Neural crest cell (in vitro differentiated cells): ENCODE results near the gene ZNF365. TPM values are rescaled to one million over a fixed set of nuclear protein-coding genes. Genes with fewer than 3 reads are reported as not detected.

Experiments
- DNase-seq: peaks from one replicate; pipeline ENCODE4 v3.0.0; 2021; ENCODE audit warnings: low read depth, mixed read lengths, low spot score
- H3K27ac Mint-ChIP-seq: one replicate; pipeline ENCODE4 v1.8.0; 2021; ENCODE audit warnings: mild to moderate bottlenecking, mixed read lengths; ENCODE audit not compliant: unreplicated experiment
- H3K27me3 Mint-ChIP-seq: 2 replicates; pipeline ENCODE4 v1.8.0; 2021; ENCODE audit warnings: low read depth, mild to moderate bottlenecking, mixed read lengths
- H3K36me3 Mint-ChIP-seq: 2 replicates; pipeline ENCODE4 v1.8.0; 2021; ENCODE audit warnings: low read depth, mild to moderate bottlenecking, mixed read lengths
- H3K4me1 Mint-ChIP-seq: 2 replicates; pipeline ENCODE4 v1.8.0; 2021; ENCODE audit warnings: mixed read lengths
- H3K4me3 Mint-ChIP-seq: one replicate; pipeline ENCODE4 v1.8.0; 2021; ENCODE audit warnings: mild to moderate bottlenecking, mixed read lengths
- H3K9me3 Mint-ChIP-seq: 2 replicates; pipeline ENCODE4 v1.8.0; 2021; ENCODE audit warnings: mixed read lengths
- total RNA-seq: library from RNA; stranded (reverse); gene quantifications from 2 replicates; pipeline ENCODE4 v1.2.1, GENCODE V29; 2021
- TF ChIP-seq, protein P1 (sequence below): fragments of 200-600 bp; sonication (generic); conservative IDR thresholded peaks from 2 replicates; pipeline ENCODE4 v1.5.0; 2021; ENCODE audit warnings: antibody characterized with exemption, mild to moderate bottlenecking

Gene ZNF365
- total RNA-seq, 1 donor from 2014 or later, result 1.0 TPM

- H3K9me3 Mint-ChIP-seq, result peaks cover 14% of the 10 kb centered on the region
- no peak overlapping the region for H3K4me3 Mint-ChIP-seq
- no peaks in the 10 kb centered on the region for H3K4me1 Mint-ChIP-seq
- DNase-seq, result no peak
- TF ChIP-seq, protein P1, sequence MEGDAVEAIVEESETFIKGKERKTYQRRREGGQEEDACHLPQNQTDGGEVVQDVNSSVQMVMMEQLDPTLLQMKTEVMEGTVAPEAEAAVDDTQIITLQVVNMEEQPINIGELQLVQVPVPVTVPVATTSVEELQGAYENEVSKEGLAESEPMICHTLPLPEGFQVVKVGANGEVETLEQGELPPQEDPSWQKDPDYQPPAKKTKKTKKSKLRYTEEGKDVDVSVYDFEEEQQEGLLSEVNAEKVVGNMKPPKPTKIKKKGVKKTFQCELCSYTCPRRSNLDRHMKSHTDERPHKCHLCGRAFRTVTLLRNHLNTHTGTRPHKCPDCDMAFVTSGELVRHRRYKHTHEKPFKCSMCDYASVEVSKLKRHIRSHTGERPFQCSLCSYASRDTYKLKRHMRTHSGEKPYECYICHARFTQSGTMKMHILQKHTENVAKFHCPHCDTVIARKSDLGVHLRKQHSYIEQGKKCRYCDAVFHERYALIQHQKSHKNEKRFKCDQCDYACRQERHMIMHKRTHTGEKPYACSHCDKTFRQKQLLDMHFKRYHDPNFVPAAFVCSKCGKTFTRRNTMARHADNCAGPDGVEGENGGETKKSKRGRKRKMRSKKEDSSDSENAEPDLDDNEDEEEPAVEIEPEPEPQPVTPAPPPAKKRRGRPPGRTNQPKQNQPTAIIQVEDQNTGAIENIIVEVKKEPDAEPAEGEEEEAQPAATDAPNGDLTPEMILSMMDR, result no peak
- peaks cover 6% of the 10 kb centered on the region for H3K27me3 Mint-ChIP-seq
- H3K27ac Mint-ChIP-seq, result no peak overlapping the region
- H3K36me3 Mint-ChIP-seq, result peaks cover 4% of the 10 kb centered on the region
Observed at GRCh38 chr10:62413048-62413447, 38.9 kb downstream of the ZNF365 start.

DNA sequence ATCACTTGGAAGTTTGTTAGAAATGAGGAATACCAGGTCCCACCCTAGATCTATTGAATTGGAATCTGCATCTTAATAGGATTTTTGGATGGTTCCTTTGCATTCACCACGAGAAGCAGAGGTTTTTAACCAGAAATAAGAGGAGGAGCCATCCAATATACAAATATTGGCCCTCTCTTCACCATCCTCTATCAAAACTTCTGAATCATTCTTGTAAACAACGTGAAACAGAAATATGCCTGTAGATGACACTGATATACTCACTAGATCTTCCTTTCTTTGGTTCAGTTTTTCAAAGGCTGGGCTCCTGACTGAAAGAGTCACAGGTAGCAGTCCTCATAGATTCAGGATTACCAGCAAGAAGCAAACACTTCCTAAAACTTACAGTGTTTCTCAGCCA, 39.5 kb downstream of the ZNF365 start:
- Mint-ChIP-seq H3K4me3 (no peak overlapping the region), H3K27ac (no peak overlapping the region), H3K4me1 (no peaks in the 10 kb centered on the region), H3K9me3 (peaks cover 12% of the 10 kb centered on the region), H3K36me3 (peaks cover 2% of the 10 kb centered on the region), H3K27me3 (peaks cover 6% of the 10 kb centered on the region)
- TF ChIP-seq, protein P1, result no peak
- no peak for DNase-seq

DNA sequence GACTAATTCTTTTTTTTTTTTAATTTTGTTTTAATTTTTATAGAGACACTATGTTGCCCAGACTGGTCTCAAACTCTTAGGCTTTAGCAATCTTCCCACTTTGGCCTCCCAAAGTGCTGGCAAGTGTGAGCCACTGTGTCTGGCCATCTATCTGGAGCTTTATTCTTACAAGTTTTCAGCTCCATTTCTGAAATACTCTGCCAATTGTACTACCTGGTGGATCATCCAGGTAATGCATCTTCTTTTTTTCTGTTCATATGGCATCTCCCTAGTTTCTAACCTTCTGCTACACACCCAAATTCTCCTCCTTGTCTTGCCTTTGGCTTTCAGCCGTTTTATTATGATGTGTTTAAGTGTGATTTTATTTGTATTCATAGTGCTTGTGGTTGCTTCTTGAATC, 40.2 kb downstream of the ZNF365 start:
- TF ChIP-seq, protein P1, result peak; percentile 37
- Mint-ChIP-seq H3K4me3 (no peak overlapping the region), H3K27me3 (peaks cover 6% of the 10 kb centered on the region), H3K27ac (no peak overlapping the region), H3K4me1 (no peaks in the 10 kb centered on the region), H3K36me3 (peaks cover 2% of the 10 kb centered on the region), H3K9me3 (peaks cover 12% of the 10 kb centered on the region)
- no peak for DNase-seq

GRCh38 chr10:62422068-62422590, 48.0 kb downstream of the ZNF365 start:
- no peak overlapping the region for H3K4me3 Mint-ChIP-seq
- no peak overlapping the region for H3K27ac Mint-ChIP-seq
- H3K9me3 Mint-ChIP-seq, result no peaks in the 10 kb centered on the region
- TF ChIP-seq, protein P1, result no peak
- H3K36me3 Mint-ChIP-seq, result no peaks in the 10 kb centered on the region
- no peaks in the 10 kb centered on the region for H3K4me1 Mint-ChIP-seq
- no peaks in the 10 kb centered on the region for H3K27me3 Mint-ChIP-seq
- DNase-seq, result no peak

GRCh38 chr10:62424026-62424425, 49.9 kb downstream of the ZNF365 start:
- DNase-seq, result no peak
- TF ChIP-seq, protein P1, result peak; percentile 16
- Mint-ChIP-seq H3K4me3 (no peak overlapping the region), H3K27me3 (no peaks in the 10 kb centered on the region), H3K36me3 (no peaks in the 10 kb centered on the region), H3K9me3 (no peaks in the 10 kb centered on the region), H3K4me1 (no peaks in the 10 kb centered on the region), H3K27ac (no peak overlapping the region)
